ENCODE results near the gene CFAP299.

DNA sequence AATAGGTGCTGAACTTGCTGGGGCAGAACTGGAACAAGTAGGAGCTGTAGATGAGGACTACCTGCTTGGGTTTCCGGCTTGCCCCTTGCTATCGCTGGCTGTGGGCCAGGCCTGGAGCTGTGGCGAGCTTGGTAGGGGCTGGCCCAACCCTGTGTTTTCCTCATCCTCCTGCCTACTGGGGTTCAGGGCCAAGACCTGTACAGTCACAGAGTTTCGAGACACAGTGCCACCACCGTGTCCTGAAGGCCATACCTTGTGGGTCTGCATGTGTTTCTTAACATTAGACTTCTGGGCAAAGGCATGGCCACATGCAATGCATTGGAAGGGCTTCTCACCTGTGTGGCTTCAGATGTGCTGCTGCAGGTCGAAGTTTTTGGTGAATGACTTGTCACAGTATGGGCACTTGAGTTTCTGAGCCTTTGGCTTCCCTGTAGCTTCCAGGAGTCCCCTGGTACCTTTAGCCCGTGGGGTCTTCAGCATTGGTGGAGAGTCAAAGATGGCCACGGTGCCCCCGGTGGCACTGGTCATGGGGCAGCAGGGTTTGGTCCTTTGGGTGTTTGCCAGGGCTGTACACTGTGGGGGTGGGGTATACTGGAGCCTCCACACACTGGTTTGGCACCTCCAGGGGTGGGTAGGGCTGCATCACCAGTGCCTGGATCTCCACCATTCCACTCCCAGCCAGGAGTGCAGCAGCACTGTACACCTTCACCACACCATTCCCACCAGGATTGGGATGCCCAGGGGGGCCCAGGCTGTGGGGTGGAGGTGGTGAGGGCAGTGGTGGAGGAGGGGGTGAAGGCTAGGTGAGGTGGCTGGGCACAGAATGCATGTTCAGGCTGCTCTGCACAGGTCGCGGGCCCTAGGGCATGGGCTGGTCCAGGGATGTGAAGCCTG is 52.1 kb downstream of the CFAP299 start:
- TF ChIP-seq, protein P1, sequence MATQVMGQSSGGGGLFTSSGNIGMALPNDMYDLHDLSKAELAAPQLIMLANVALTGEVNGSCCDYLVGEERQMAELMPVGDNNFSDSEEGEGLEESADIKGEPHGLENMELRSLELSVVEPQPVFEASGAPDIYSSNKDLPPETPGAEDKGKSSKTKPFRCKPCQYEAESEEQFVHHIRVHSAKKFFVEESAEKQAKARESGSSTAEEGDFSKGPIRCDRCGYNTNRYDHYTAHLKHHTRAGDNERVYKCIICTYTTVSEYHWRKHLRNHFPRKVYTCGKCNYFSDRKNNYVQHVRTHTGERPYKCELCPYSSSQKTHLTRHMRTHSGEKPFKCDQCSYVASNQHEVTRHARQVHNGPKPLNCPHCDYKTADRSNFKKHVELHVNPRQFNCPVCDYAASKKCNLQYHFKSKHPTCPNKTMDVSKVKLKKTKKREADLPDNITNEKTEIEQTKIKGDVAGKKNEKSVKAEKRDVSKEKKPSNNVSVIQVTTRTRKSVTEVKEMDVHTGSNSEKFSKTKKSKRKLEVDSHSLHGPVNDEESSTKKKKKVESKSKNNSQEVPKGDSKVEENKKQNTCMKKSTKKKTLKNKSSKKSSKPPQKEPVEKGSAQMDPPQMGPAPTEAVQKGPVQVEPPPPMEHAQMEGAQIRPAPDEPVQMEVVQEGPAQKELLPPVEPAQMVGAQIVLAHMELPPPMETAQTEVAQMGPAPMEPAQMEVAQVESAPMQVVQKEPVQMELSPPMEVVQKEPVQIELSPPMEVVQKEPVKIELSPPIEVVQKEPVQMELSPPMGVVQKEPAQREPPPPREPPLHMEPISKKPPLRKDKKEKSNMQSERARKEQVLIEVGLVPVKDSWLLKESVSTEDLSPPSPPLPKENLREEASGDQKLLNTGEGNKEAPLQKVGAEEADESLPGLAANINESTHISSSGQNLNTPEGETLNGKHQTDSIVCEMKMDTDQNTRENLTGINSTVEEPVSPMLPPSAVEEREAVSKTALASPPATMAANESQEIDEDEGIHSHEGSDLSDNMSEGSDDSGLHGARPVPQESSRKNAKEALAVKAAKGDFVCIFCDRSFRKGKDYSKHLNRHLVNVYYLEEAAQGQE (IDR thresholded peaks at IDR 0.05; ENCODE audit: low read depth): no peak
- TF ChIP-seq TAF1 (IDR thresholded peaks at IDR 0.05; ENCODE audit: low read depth): no peak
- no peak for TF ChIP-seq FOXM1 (IDR thresholded peaks at IDR 0.05; ENCODE audit: borderline replicate concordance, low read depth)

Measured in Ishikawa (cell line).